SU-DHL-6 (cell line): ENCODE data around the gene FRAS1.

Source experiments
- EZH2phosphoT487 ChIP-seq: fragments of 200-600 bp; sonication (generic), shearing (Covaris generic); conservative IDR thresholded peaks from 2 replicates; pipeline ENCODE4 v1.6.1; 2018; ENCODE audit warnings: mild to moderate bottlenecking, antibody characterized with exemption, low read length, moderate library complexity, mixed read lengths
- TF ChIP-seq, protein P1 (sequence below): fragments of 200-600 bp; sonication (generic); IDR thresholded peaks from one replicate; pipeline ENCODE4 v1.5.1; 2017; ENCODE audit warnings: antibody characterized with exemption, mild to moderate bottlenecking, low read length, moderate library complexity; ENCODE audit not compliant: insufficient read depth, poor library complexity, severe bottlenecking

DNA sequence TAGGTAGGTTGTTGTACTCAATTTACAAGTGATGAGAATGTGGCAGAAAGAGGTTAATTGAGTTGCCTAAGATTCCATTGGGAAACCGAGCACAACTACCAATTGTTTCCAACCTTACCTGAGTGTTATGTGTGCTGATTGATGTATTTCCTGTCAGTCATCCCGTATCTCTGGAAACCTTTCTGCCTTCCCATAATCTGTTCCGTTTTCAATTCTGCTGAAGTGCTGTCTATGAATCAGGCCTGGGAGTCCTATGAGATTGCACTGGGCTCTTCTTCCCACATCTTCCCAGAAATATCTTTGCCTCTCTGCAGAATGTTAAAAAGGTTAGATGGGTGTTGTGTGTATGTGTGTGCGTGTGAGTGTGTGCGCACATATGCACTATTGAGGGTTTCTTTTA lies 264.9 kb downstream of the FRAS1 start:
- TF ChIP-seq, protein P1, sequence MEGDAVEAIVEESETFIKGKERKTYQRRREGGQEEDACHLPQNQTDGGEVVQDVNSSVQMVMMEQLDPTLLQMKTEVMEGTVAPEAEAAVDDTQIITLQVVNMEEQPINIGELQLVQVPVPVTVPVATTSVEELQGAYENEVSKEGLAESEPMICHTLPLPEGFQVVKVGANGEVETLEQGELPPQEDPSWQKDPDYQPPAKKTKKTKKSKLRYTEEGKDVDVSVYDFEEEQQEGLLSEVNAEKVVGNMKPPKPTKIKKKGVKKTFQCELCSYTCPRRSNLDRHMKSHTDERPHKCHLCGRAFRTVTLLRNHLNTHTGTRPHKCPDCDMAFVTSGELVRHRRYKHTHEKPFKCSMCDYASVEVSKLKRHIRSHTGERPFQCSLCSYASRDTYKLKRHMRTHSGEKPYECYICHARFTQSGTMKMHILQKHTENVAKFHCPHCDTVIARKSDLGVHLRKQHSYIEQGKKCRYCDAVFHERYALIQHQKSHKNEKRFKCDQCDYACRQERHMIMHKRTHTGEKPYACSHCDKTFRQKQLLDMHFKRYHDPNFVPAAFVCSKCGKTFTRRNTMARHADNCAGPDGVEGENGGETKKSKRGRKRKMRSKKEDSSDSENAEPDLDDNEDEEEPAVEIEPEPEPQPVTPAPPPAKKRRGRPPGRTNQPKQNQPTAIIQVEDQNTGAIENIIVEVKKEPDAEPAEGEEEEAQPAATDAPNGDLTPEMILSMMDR = no peak
- TF ChIP-seq EZH2phosphoT487 = no peak
